SK-N-SH treated with all-trans-retinoic acid at 6 μM for 48 hours (cell line): ENCODE results near the gene PCP4L1.
"Not testable (repeated sequence)": the region's sequence is repeated elsewhere in the genome, so short reads cannot be mapped to it uniquely, and the experiment has no call there.

Source experiments
- ATAC-seq: fragments of 200-7000 bp; cut with Tn5 transposase; 3 replicates; pipeline ENCODE4 v1.9.1; 2020; ENCODE audit warnings: mild to moderate bottlenecking, moderate library complexity
- BACH2 ChIP-seq: fragments of 250-450 bp; sonication (Bioruptor Pico); IDR thresholded peaks from 2 replicates; pipeline ENCODE4 v1.9.0; 2021; ENCODE audit warnings: mild to moderate bottlenecking, borderline replicate concordance
- CSDC2 ChIP-seq: fragments of 250-450 bp; sonication (Bioruptor Pico); IDR thresholded peaks from 2 replicates; pipeline ENCODE4 v1.5.0; 2020; ENCODE audit warnings: mild to moderate bottlenecking, moderate library complexity
- GLIS3 ChIP-seq: fragments of 250-450 bp; sonication (Bioruptor Pico); IDR thresholded peaks from 2 replicates; pipeline ENCODE4 v1.5.0; 2020; ENCODE audit warnings: mild to moderate bottlenecking, moderate library complexity
- ISL1 ChIP-seq: fragments of 250-450 bp; sonication (Bioruptor Pico); IDR thresholded peaks from 2 replicates; pipeline ENCODE4 v2.1.2; 2022; ENCODE audit warnings: mild to moderate bottlenecking, moderate library complexity
- OSR1 ChIP-seq: fragments of 250-450 bp; sonication (Bioruptor Pico); IDR thresholded peaks from 2 replicates; pipeline ENCODE4 v1.8.0; 2022; ENCODE audit warnings: moderate library complexity, mild to moderate bottlenecking, inconsistent platforms
- PPARA ChIP-seq: fragments of 250-450 bp; sonication (Bioruptor Pico); IDR thresholded peaks from 2 replicates; pipeline ENCODE4 v1.5.0; 2020; ENCODE audit warnings: mild to moderate bottlenecking, borderline replicate concordance
- RARB ChIP-seq: fragments of 250-450 bp; sonication (Bioruptor Pico); IDR thresholded peaks from 2 replicates; pipeline ENCODE4 v1.8.0; 2021; ENCODE audit warnings: mild to moderate bottlenecking, moderate library complexity
- SNAI2 ChIP-seq: fragments of 250-450 bp; sonication (Bioruptor Pico); IDR thresholded peaks from 2 replicates; pipeline ENCODE4 v1.5.0; 2020; ENCODE audit warnings: mild to moderate bottlenecking, moderate library complexity
- TCF4 ChIP-seq: fragments of 250-450 bp; sonication (Bioruptor Pico); IDR thresholded peaks from 2 replicates; pipeline ENCODE4 v1.8.0; 2021; ENCODE audit warnings: mild to moderate bottlenecking, moderate library complexity, borderline replicate concordance
- TOX ChIP-seq: fragments of 250-450 bp; sonication (Bioruptor Pico); IDR thresholded peaks from 2 replicates; pipeline ENCODE4 v1.8.0; 2021; ENCODE audit warnings: mild to moderate bottlenecking, moderate library complexity, borderline replicate concordance
- ZC3H10 ChIP-seq: fragments of 250-450 bp; sonication (Bioruptor Pico); IDR thresholded peaks from 2 replicates; pipeline ENCODE4 v1.5.1; 2021; ENCODE audit warnings: mild to moderate bottlenecking, moderate library complexity
- ZFP3 ChIP-seq: fragments of 250-450 bp; sonication (Bioruptor Pico); IDR thresholded peaks from 2 replicates; pipeline ENCODE4 v1.5.0; 2020; ENCODE audit warnings: mild to moderate bottlenecking, moderate library complexity
- ZFP30 ChIP-seq: fragments of 450-650 bp; formaldehyde crosslinking; IDR thresholded peaks from 2 replicates; pipeline ENCODE4 v1.5.0; 2022; ENCODE audit warnings: mild to moderate bottlenecking, moderate library complexity
- ZNF565 ChIP-seq: fragments of 450-650 bp; formaldehyde crosslinking; conservative IDR thresholded peaks from 2 replicates; pipeline ENCODE4 v1.5.0; 2020; ENCODE audit warnings: low read depth, mild to moderate bottlenecking, moderate library complexity
- ZNF70 ChIP-seq: fragments of 450-650 bp; formaldehyde crosslinking; IDR thresholded peaks from 2 replicates; pipeline ENCODE4 v1.5.0; 2020; ENCODE audit warnings: mild to moderate bottlenecking, moderate library complexity
- ZNF8 ChIP-seq: fragments of 450-650 bp; formaldehyde crosslinking; IDR thresholded peaks from 2 replicates; pipeline ENCODE4 v1.5.0; 2020; ENCODE audit warnings: mild to moderate bottlenecking, moderate library complexity
- TF ChIP-seq, protein P1 (sequence below): fragments of 250-450 bp; sonication (Bioruptor Pico); IDR thresholded peaks from 2 replicates; pipeline ENCODE4 v1.5.0; 2020; ENCODE audit warnings: mild to moderate bottlenecking, moderate library complexity
- TF ChIP-seq, protein P2 (sequence below): fragments of 250-450 bp; sonication (Bioruptor Pico); IDR thresholded peaks from 2 replicates; pipeline ENCODE4 v1.8.0; 2020; ENCODE audit warnings: mild to moderate bottlenecking, moderate library complexity, borderline replicate concordance

Gene PCP4L1

DNA sequence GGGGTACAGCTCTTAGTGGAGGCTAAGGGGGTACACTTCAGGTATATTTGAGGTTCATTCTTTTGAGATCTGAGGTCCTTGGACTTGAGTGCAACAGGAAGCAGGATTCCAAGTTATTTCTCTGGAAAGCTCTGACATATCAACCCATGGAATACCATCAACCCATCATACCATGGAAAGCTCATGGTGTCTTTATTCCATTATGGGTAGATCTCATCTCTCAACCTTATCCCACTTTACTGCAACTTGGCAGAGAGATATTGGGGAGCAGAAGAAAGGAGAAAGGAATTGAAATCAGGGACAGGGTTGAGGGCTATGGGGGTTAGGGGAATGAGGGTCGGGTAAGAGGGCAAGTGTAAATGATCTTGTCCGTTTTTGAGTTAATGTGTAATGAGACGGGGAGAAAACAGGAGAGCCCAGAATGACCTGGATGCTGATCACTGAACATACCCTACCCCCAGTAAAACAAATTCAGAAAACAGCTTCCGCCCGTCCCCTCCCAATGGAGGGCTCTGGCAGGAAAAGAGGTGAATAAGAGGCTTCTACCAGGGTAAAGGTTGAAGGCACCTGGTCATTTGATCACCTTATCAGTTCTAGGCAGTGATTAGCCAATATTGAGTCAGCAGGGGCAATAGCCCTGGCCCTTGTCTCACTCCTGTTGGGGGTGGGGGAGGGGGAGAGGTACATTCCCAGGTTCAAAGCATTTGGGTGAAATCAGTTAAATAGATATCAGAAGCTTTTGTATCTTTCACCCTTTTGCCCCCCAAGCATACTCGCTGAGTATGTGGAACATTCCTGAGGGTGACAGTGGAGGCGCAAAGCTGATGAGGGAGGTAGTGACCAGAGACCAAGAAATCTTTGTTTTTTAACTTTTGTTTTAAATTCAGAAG lies 34.5 kb upstream of the PCP4L1 start:
- no peak for ATAC-seq
- TF ChIP-seq, protein P1, sequence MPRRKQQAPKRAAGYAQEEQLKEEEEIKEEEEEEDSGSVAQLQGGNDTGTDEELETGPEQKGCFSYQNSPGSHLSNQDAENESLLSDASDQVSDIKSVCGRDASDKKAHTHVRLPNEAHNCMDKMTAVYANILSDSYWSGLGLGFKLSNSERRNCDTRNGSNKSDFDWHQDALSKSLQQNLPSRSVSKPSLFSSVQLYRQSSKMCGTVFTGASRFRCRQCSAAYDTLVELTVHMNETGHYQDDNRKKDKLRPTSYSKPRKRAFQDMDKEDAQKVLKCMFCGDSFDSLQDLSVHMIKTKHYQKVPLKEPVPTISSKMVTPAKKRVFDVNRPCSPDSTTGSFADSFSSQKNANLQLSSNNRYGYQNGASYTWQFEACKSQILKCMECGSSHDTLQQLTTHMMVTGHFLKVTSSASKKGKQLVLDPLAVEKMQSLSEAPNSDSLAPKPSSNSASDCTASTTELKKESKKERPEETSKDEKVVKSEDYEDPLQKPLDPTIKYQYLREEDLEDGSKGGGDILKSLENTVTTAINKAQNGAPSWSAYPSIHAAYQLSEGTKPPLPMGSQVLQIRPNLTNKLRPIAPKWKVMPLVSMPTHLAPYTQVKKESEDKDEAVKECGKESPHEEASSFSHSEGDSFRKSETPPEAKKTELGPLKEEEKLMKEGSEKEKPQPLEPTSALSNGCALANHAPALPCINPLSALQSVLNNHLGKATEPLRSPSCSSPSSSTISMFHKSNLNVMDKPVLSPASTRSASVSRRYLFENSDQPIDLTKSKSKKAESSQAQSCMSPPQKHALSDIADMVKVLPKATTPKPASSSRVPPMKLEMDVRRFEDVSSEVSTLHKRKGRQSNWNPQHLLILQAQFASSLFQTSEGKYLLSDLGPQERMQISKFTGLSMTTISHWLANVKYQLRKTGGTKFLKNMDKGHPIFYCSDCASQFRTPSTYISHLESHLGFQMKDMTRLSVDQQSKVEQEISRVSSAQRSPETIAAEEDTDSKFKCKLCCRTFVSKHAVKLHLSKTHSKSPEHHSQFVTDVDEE (CRISPR knock-in tag), result no peak
- TF ChIP-seq PPARA (CRISPR knock-in tag) (no peak), BACH2 (CRISPR knock-in tag) (no peak)
- TF ChIP-seq, protein P2, sequence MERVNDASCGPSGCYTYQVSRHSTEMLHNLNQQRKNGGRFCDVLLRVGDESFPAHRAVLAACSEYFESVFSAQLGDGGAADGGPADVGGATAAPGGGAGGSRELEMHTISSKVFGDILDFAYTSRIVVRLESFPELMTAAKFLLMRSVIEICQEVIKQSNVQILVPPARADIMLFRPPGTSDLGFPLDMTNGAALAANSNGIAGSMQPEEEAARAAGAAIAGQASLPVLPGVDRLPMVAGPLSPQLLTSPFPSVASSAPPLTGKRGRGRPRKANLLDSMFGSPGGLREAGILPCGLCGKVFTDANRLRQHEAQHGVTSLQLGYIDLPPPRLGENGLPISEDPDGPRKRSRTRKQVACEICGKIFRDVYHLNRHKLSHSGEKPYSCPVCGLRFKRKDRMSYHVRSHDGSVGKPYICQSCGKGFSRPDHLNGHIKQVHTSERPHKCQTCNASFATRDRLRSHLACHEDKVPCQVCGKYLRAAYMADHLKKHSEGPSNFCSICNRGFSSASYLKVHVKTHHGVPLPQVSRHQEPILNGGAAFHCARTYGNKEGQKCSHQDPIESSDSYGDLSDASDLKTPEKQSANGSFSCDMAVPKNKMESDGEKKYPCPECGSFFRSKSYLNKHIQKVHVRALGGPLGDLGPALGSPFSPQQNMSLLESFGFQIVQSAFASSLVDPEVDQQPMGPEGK (CRISPR knock-in tag), result no peak

DNA sequence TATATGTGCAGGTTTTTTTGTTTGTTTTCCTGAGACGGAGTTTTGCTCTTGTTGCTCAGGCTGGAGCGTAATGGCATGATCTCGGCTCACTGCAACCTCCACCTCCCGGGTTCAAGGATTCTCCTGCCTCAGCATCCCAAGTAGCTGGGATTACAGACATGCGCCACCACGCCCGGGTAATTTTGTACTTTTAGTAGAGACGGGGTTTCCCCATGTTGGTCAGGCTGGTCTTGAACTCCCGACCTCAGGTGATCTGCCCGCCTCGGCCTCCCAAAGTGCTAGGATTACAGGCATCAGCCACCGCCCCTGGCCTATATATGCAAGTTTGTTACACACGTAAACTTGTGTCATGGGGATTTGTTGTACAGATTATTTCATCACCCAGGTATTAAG lies 33.9 kb upstream of the PCP4L1 start:
- ATAC-seq, result not testable (repeated sequence)

DNA sequence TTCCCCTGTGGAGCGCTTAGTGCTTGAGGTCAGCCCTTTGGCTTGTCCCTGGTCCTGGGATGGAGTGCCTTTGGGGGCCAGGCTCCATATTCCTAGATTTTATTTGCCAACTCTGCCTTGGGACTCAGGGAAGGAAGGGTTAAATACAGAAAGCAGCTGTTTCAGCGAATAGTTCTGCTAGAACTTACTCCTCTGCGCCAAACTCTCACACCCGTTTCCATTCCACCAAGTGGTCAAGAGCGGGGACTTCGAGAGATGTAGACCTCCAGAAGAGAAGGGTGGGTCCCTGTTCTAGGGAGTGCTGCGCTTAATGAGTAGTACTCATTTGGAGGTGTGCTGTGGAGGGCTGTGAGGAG lies 33.4 kb upstream of the PCP4L1 start:
- peak; percentile 12 for ATAC-seq
- 0 out of 2 replicates have a peak, but pooled peaks have one; percentile 6 for TF ChIP-seq RARB (CRISPR knock-in tag)
- no peak for TF ChIP-seq ZC3H10 (CRISPR knock-in tag)

DNA sequence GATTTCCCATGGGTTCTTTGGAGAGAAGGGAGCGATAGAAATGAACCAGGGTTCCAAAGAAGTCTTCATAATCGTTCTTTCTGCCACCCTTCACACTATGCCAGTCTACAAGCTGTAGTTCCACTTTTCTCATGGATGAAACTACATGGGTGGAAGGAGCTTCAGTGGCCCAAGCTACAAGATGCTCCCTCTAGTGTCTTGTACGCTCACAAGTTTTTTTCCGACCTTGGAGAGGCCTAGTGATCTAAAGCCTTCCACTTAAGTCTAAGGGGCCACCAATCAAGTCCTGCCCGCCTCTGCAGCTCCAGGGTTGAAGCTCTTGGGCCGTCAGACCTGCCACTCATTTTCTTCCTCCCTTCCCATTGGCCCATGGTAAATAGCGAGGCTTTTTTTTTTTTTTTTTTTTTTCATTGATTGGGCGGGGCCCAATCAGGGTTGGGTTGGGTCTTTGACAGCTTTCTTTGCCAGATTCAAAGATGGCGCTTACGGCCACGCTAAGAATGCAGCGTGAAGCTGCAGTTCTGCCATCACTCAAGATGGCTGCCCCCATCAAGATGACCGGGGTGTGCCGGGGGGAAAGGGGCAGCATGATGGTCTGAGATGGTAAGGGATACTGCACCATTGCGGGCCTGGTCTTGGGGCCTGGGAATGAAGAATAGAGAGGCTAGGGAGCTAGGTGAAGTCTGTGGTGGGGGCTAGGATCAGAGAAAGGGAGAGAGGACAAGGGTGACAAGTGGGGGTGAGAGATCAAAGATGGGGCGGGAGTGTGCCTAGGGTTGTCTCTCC lies 32.8 kb upstream of the PCP4L1 start, which contains the start of gene TOMM40L:
Gene TOMM40L (plus strand): TSS at position 527 of the 786 bp plus-strand sequence. CDS start 430 bp downstream, outside the sequence.
- peak; percentile 97 for ATAC-seq
- TF ChIP-seq OSR1 (CRISPR knock-in tag), result no peak
- 0 out of 2 replicates have a peak, but pooled peaks have one; percentile 1 for TF ChIP-seq RARB (CRISPR knock-in tag)
- TF ChIP-seq, protein P1 (CRISPR knock-in tag), result peak; percentile 35; the same call in 1 of the 2 replicates
- TF ChIP-seq ZC3H10 (CRISPR knock-in tag), result peak; percentile 14; the same call in 1 of the 2 replicates
- no peak for TF ChIP-seq BACH2 (CRISPR knock-in tag)

DNA sequence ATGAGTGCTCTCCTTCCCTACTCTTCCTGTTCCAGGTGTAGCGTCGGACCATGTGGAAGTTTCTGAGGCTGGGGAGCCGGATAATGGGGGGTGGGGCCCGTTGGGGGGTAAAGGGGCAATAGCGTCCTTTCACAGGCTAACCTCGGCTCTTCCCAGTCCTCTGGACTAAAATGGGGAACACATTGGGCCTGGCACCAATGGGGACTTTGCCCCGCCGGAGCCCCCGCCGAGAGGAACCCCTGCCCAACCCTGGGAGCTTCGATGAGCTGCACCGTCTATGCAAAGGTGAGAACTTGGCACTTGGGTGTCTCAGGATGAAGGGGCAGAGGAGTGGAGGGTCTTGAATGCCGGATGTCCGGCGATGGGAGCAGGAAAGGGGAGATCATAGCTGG lies 32.2 kb upstream of the PCP4L1 start:
- TF ChIP-seq BACH2 (CRISPR knock-in tag), result no peak
- TF ChIP-seq TOX (CRISPR knock-in tag), result no peak
- no peak for TF ChIP-seq GLIS3
- TF ChIP-seq ZFP30 (CRISPR knock-in tag), result no peak
- TF ChIP-seq ZC3H10 (CRISPR knock-in tag), result no peak
- no peak for TF ChIP-seq ZNF70 (CRISPR knock-in tag)
- TF ChIP-seq ZFP3 (CRISPR knock-in tag), result no peak
- no peak for TF ChIP-seq TCF4 (CRISPR knock-in tag)
- TF ChIP-seq SNAI2 (CRISPR knock-in tag), result no peak
- no peak for TF ChIP-seq ISL1 (CRISPR knock-in tag)
- TF ChIP-seq ZNF565 (CRISPR knock-in tag), result no peak
- TF ChIP-seq CSDC2 (CRISPR knock-in tag), result no peak
- no peak for TF ChIP-seq PPARA (CRISPR knock-in tag)
- TF ChIP-seq RARB (CRISPR knock-in tag), result no peak
- TF ChIP-seq ZNF8 (CRISPR knock-in tag), result no peak
- TF ChIP-seq, protein P2 (CRISPR knock-in tag), result no peak
- TF ChIP-seq, protein P1 (CRISPR knock-in tag), result no peak
- TF ChIP-seq, all 23 proteins: peak for 0
- no peak for ATAC-seq
